WERI-Rb-1 (cell line): Measurements from ENCODE around the gene PRRX2.

Experiments used
- DNase-seq: peaks from one replicate; pipeline ENCODE4 v3.0.0-alpha.2; 2020
- H3K27ac ChIP-seq: fragments of 250-450 bp; sonication (Bioruptor Pico); 2 replicates; pipeline ENCODE4 v1.5.1; 2020; ENCODE audit warnings: mild to moderate bottlenecking, moderate library complexity
- H3K27me3 ChIP-seq: fragments of 250-450 bp; sonication (Bioruptor Pico); 2 replicates; pipeline ENCODE4 v1.5.1; 2021; ENCODE audit warnings: mild to moderate bottlenecking, low read depth, moderate library complexity; ENCODE audit not compliant: insufficient read depth, severe bottlenecking
- H3K36me3 ChIP-seq: fragments of 250-450 bp; sonication (Bioruptor Pico); 2 replicates; pipeline ENCODE4 v1.5.1; 2020; ENCODE audit warnings: mild to moderate bottlenecking, moderate library complexity
- H3K4me3 ChIP-seq: 2 replicates; pipeline ENCODE4 v1.5.1; 2011; ENCODE audit warnings: low read depth, mild to moderate bottlenecking, control low read depth, low read length
- H3K9me3 ChIP-seq: fragments of 250-450 bp; sonication (Bioruptor Pico); 2 replicates; pipeline ENCODE4 v1.5.1; 2021; ENCODE audit warnings: mild to moderate bottlenecking, moderate library complexity; ENCODE audit not compliant: severe bottlenecking
- CTCF ChIP-seq: IDR thresholded peaks from 2 replicates; pipeline ENCODE4 v1.5.1; 2011; ENCODE audit warnings: low read depth, mild to moderate bottlenecking, control low read depth, inconsistent platforms, low read length

PRRX2 gene

GRCh38 chr9:129687391-129687790 is 21.9 kb downstream of the PRRX2 start:
- TF ChIP-seq CTCF, result no peak
- H3K36me3 ChIP-seq, result no peaks in the 10 kb centered on the region
- H3K27me3 ChIP-seq, result no peaks in the 10 kb centered on the region
- H3K9me3 ChIP-seq, result peaks cover under 1% of the 10 kb centered on the region
- DNase-seq, result no peak
- no peak overlapping the region for H3K4me3 ChIP-seq
- H3K27ac ChIP-seq, result no peak overlapping the region

- Histone ChIP-seq H3K27me3 (no peaks in the 10 kb centered on the region), H3K27ac (no peak overlapping the region), H3K9me3 (peaks cover 4% of the 10 kb centered on the region), H3K4me3 (no peak overlapping the region), H3K36me3 (no peaks in the 10 kb centered on the region)
- DNase-seq, result no peak
- 0 out of 2 replicates have a peak, but pooled peaks have one; percentile 10 for TF ChIP-seq CTCF
Measured at GRCh38 chr9:129688285-129689043, 23.0 kb downstream of the PRRX2 start.

- Histone ChIP-seq H3K36me3 (no peaks in the 10 kb centered on the region), H3K27me3 (no peaks in the 10 kb centered on the region), H3K27ac (no peak overlapping the region), H3K4me3 (no peak overlapping the region), H3K9me3 (peaks cover 4% of the 10 kb centered on the region)
- DNase-seq, result no peak
- no peak for TF ChIP-seq CTCF
Measured at GRCh38 chr9:129692534-129692933, 27.1 kb downstream of the PRRX2 start.

GRCh38 chr9:129693741-129694140 is 28.3 kb downstream of the PRRX2 start:
- DNase-seq, result no peak
- Histone ChIP-seq H3K4me3 (no peak overlapping the region), H3K27ac (0 out of 2 replicates have a peak overlapping the region, but pooled peaks have one; percentile 4), H3K36me3 (no peaks in the 10 kb centered on the region), H3K27me3 (no peaks in the 10 kb centered on the region), H3K9me3 (peaks cover 4% of the 10 kb centered on the region)
- no peak for TF ChIP-seq CTCF

GRCh38 chr9:129694243-129694646 is 28.8 kb downstream of the PRRX2 start:
- Histone ChIP-seq H3K9me3 (peaks cover 4% of the 10 kb centered on the region), H3K36me3 (no peaks in the 10 kb centered on the region), H3K27me3 (no peaks in the 10 kb centered on the region), H3K27ac (0 out of 2 replicates have a peak overlapping the region, but pooled peaks have one; percentile 4), H3K4me3 (no peak overlapping the region)
- peak; percentile 81 for DNase-seq
- no peak for TF ChIP-seq CTCF

- no peak overlapping the region for H3K27ac ChIP-seq
- no peak for TF ChIP-seq CTCF
- H3K4me3 ChIP-seq, result no peak overlapping the region
- H3K27me3 ChIP-seq, result no peaks in the 10 kb centered on the region
- H3K36me3 ChIP-seq, result no peaks in the 10 kb centered on the region
- no peak for DNase-seq
- H3K9me3 ChIP-seq, result peaks cover 4% of the 10 kb centered on the region
Measured at GRCh38 chr9:129695870-129696269, 30.4 kb downstream of the PRRX2 start.
